Sigmoid colon (tissue), 4 donors: ENCODE results near the gene TRAF3IP3.

Experiments used
- CTCF ChIP-seq, 4 experiments: fragments of 450-650 bp in 3 of 4; fragments of 200-600 bp in 1 of 4; IDR thresholded peaks; one replicate each; pipeline ENCODE4 v1.5.1; 2016 to 2019; ENCODE audit warnings: antibody characterized with exemption in 4 of 4, mild to moderate bottlenecking in 3 of 4, moderate library complexity in 2 of 4
- POLR2A ChIP-seq, 2 donors: fragments of 450-650 bp; IDR thresholded peaks; one replicate each; pipeline ENCODE4 v1.6.1; 2016; ENCODE audit warnings: antibody characterized with exemption in 2 of 2, mild to moderate bottlenecking in 2 of 2, moderate library complexity in 2 of 2
- POLR2AphosphoS5 ChIP-seq, 4 donors: sonication (generic); formaldehyde crosslinking; IDR thresholded peaks; one replicate each; pipeline ENCODE4 v1.6.1; 2017; ENCODE audit warnings: antibody characterized with exemption in 4 of 4

DNA sequence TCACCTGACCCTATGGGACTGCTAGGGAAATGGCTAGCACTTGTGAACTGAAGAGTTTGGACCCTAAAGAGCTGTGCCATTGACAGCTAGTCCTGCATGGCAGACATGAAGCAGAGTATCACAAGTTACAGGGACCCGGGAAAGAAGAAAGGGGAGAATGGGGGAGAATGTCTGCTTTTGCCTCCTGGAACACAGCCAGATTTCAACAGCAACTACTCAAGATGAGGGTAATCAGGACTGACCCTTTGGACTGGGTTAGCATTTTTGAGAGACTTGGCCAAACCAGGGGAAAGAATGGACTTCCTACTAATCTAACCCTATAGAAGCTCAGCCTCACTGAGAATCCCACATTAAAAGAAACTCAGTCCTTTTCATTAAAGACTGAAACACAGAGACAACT lies 63.2 kb downstream of the TRAF3IP3 start:
- TF ChIP-seq CTCF (IDR thresholded peaks at IDR 0.05) = no peak
- no peak for TF ChIP-seq POLR2AphosphoS5 (IDR thresholded peaks at IDR 0.05)
- no peak for TF ChIP-seq POLR2A (IDR thresholded peaks at IDR 0.05)
